LNCAP (cell line): ENCODE data around the gene PPP2R2C.

Experiments used
- TF ChIP-seq, protein P1 (sequence below): fragments of 450-650 bp; IDR thresholded peaks from 2 replicates; pipeline ENCODE4 v1.5.1; 2017; ENCODE audit warnings: mild to moderate bottlenecking

The PPP2R2C gene

DNA sequence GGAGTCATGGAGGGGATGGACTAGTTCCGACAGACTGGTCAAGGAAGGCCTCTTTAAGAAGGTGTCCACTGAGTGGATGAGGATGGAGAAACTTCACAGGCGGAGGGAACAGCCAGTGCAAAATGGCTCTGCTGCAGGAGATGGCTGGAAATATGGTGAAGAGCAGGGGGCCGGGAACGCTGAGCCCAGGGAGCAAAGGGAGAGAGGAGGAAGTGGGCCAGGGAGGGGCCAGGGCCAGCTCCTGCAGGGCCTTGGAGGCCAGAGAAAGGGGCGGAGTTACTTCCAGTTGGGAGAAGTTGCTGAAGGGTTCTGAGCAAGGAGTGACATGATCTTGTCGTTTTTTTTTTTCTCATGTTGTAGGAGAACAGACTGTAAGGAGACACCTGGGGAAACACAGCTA is 108.3 kb downstream of the PPP2R2C start:
- TF ChIP-seq, protein P1, sequence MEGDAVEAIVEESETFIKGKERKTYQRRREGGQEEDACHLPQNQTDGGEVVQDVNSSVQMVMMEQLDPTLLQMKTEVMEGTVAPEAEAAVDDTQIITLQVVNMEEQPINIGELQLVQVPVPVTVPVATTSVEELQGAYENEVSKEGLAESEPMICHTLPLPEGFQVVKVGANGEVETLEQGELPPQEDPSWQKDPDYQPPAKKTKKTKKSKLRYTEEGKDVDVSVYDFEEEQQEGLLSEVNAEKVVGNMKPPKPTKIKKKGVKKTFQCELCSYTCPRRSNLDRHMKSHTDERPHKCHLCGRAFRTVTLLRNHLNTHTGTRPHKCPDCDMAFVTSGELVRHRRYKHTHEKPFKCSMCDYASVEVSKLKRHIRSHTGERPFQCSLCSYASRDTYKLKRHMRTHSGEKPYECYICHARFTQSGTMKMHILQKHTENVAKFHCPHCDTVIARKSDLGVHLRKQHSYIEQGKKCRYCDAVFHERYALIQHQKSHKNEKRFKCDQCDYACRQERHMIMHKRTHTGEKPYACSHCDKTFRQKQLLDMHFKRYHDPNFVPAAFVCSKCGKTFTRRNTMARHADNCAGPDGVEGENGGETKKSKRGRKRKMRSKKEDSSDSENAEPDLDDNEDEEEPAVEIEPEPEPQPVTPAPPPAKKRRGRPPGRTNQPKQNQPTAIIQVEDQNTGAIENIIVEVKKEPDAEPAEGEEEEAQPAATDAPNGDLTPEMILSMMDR: no peak

DNA sequence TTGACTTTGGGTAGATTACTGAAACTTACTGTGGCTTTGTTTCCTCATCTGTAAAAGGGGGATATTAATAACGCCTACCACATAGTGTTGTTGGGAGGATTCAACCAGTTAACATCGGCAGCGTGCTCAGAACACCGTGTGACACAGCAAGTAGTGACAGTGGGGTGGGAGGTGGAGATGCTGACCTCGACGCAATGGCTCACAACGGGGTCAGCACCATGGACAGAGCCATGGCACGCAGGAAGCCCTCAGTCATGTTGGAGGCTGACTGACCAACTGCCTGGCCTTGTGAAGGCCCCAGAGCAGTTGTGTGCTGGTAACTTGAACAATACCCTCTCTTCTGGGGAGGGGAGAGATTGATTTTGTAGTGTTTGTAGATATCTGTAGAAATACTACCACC is 109.5 kb downstream of the PPP2R2C start:
- TF ChIP-seq, protein P1: no peak

DNA sequence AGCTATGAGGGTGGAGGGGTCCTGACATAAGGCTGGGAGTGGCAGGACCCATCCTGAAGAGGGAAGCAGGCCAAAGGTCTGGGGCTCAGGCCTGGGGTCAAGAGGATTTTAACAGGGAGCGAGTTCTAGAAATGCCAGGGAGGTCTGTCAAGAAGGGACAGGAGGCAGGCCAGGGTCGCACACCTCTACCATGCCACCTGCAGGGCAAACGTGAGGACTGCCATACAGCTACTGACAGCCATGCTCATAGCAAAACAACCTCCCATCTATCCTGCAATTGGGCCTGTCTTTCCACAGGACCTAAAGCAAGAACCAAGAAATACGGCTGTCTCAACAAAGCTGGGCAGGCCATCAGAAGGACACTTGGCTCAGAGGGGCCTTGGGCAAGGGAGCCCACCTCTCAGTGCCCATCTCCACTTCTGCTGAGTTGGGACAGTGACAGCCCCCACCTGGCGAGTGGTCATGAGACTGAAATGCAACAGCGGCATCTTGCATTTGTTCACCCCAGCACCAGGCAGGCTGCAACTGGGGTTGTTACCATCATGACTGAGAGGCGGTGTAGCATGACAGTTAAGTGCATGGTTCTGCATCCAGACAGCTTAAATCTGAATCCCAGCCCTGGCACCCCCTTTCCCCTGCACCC is 110.0 kb downstream of the PPP2R2C start:
- TF ChIP-seq, protein P1: no peak

DNA sequence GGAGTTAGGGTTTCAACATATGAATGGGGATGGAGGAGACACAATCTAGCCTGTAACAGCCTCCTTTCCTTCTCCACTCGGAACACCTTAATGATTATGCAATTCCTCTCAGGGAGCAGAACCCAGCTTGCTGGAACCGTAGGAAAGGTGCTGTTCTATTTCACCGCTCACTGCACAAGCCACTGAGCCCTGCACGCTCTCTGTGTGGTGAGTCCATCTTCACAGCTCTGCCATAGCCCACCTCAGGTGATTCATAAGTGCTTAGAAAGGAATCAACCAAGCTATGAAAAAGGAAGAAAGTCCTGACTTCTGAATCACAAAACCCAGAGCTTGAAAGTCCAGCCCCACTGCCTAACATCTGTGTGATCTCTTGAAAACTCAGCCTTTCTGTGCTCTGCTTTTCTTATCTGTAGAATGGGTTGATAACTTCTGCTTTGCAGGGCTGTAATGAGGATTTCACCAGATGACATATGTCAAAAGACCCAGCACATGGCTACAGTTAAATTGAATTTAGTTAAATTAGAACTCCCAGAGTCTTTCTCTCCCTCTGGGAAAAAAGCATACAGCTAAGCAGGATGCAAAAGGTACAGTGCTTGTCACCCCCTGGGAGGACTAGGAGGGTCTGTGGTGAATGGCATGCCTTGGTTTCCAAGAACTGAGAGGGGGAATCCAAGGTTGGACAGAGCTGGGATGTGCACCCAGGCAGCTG is 111.2 kb downstream of the PPP2R2C start:
- TF ChIP-seq, protein P1: no peak

DNA sequence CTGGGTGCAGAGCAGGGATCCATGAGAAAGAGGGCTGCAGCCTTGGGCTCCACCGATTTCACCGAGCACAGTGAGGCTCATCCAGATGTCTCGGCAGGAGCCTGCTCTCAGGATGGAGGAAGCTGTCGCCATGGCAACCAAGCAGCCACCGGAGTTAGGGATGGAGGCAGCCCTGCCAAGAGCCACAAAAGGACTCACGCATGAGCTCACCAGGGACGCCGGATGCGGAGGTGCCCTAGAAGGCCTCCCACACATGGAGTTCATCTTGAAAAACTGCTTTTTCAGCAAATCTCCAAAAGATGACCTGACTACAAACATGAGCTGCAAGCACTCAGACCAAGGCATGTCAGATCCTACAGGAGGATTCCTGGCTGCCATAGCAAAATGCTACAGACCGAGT is 112.0 kb downstream of the PPP2R2C start:
- TF ChIP-seq, protein P1: no peak

DNA sequence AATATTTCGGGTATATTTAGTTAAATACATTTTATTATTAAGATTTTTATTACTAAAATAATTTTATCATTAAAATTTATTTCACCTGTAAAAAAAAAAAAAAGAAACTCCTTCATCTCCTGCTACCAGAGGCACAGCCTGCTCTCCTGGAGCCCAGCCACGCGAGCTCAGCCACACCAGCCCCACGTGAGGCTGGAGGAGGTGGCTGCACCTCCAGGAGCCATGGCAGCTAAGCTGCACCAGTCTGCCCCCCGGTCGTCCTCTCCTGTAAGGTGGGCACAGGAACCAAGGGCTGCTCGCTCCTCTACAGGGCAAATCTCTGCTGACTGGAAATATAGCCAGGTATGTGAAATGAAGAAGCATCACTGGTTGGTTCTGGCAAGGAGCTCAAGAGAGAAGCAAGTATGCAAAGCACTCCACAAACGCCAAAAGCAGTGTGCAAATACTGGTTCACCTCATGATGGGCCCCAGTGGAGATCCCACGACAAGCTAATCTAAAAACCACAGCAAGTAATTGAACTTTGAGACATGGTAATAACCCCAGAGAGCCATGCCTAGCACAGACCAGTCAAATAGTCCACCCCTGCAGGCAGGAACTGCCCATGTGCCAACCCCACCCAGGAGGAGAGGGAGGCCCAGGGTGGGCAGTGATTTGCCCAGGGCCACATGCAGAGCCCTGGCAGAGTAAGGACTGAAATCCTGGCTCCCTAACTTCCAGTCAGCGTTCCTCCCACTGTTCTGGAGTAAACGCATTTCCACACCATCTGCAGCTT is 112.7 kb downstream of the PPP2R2C start:
- TF ChIP-seq, protein P1: no peak

DNA sequence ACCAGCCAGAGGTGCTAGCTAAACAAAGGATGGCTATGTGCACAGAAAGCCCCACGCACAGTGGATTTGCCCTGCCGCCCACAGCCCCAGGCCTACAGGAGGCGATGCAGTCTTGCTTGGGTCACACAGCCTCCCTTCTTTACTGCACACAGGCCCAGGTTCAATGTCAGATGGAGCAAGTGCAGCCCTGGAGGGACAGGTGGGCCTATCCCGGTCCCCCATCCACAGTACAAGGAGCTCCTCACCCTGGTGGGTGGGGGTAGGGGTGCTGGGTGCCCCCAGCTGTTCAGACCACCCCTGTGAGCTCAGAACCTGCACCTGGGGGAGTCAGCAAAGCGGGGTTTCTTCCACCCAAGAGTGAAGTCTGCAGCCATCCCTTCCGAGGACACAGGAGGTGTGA is 114.9 kb downstream of the PPP2R2C start:
- TF ChIP-seq, protein P1: no peak
